T-cell (primary cell): ENCODE measurements around the gene NOC4L. TPM values are rescaled to one million over a fixed set of nuclear protein-coding genes. Genes with fewer than 3 reads are reported as not detected.
"Not testable (repeated sequence)": the region's sequence is repeated elsewhere in the genome, so short reads cannot be mapped to it uniquely, and the experiment has no call there.

Source experiments
- ATAC-seq, 4 experiments: fragments of 200-7000 bp in 3 of 4; fragments of 150-1000 bp in 1 of 4; cut with Tn5 transposase; replicated peaks in 1 of 4; 1 replicate in 3 of 4; 2 replicates in 1 of 4; pipeline ENCODE4 v1.10.0; 2021; ENCODE audit warnings: moderate library complexity in 3 of 4, mild to moderate bottlenecking in 2 of 4, moderate number of reproducible peaks in 1 of 4
- CTCF ChIA-PET, 2 donors: fragments of 300-600 bp; sonication (Branson Sonifier 250); formaldehyde crosslinking; loops; one replicate each; lab custom pipeline; 2022; ENCODE audit warnings: antibody characterized with exemption in 2 of 2; lab: Charles Lee
- POLR2A ChIA-PET, 2 donors: fragments of 300-600 bp; sonication (Branson Sonifier 250); formaldehyde crosslinking; loops; one replicate each; lab custom pipeline; 2022; ENCODE audit warnings: antibody characterized with exemption in 2 of 2; lab: Charles Lee
- DNase-seq, 35 experiments: peaks; one replicate each; pipeline versions ENCODE4 v3.0.0 to v3.0.0-alpha.2; 2013 to 2023
- H3K27ac ChIP-seq: one replicate; pipeline ENCODE4 v1.5.1; 2013; ENCODE audit warnings: low read length
- H3K27me3 ChIP-seq, 2 experiments: replicated peaks in 1 of 2; 1 replicate in 1 of 2; 2 replicates in 1 of 2; pipeline versions ENCODE4 v1.6.1 to v1.7.0; 2013; ENCODE audit warnings: low read length in 1 of 2, mixed read lengths in 1 of 2; ENCODE audit not compliant: control insufficient read depth in 2 of 2, insufficient read depth in 2 of 2; ENCODE audit errors: extremely low read depth in 1 of 2
- H3K36me3 ChIP-seq, 2 donors: 1 replicate in 1 of 2; 2 replicates in 1 of 2; pipeline versions ENCODE4 v1.6.1 to v1.7.0; 2013; ENCODE audit warnings: low read length in 1 of 2; ENCODE audit not compliant: control insufficient read depth in 2 of 2, insufficient read depth in 1 of 2; ENCODE audit errors: extremely low read depth in 1 of 2
- H3K4me1 ChIP-seq, 2 experiments: 1 replicate in 1 of 2; 2 replicates in 1 of 2; pipeline versions ENCODE4 v1.6.1 to v1.7.0; 2013; ENCODE audit warnings: low read length in 2 of 2, mixed read lengths in 1 of 2; ENCODE audit not compliant: insufficient read depth in 2 of 2, control insufficient read depth in 1 of 2; ENCODE audit errors: extremely low read depth in 1 of 2
- H3K4me3 ChIP-seq, 2 donors: 1 replicate in 1 of 2; 2 replicates in 1 of 2; pipeline versions ENCODE4 v1.5.1 to v1.7.0; 2013; ENCODE audit warnings: mild to moderate bottlenecking in 2 of 2, low read length in 1 of 2, moderate library complexity in 1 of 2; ENCODE audit not compliant: control insufficient read depth in 1 of 2; ENCODE audit errors: extremely low read depth in 1 of 2
- H3K9me3 ChIP-seq: 2 replicates; pipeline ENCODE4 v1.7.0; 2013
- H3K27ac Mint-ChIP-seq, 2 donors: one replicate each; pipeline ENCODE4 v1.8.0; 2020 to 2021; ENCODE audit warnings: mild to moderate bottlenecking in 2 of 2, mixed read lengths in 2 of 2
- H3K27me3 Mint-ChIP-seq, 2 donors: one replicate each; pipeline ENCODE4 v1.8.0; 2021 to 2022; ENCODE audit warnings: mixed read lengths in 2 of 2
- H3K36me3 Mint-ChIP-seq: one replicate; pipeline ENCODE4 v1.8.0; 2021; ENCODE audit warnings: mixed read lengths
- H3K4me1 Mint-ChIP-seq, 3 donors: one replicate each; pipeline ENCODE4 v1.8.0; 2020 to 2022; ENCODE audit warnings: mixed read lengths in 3 of 3, mild to moderate bottlenecking in 1 of 3
- H3K4me3 Mint-ChIP-seq, 3 donors: one replicate each; pipeline ENCODE4 v1.8.0; 2020 to 2022; ENCODE audit warnings: mild to moderate bottlenecking in 3 of 3, mixed read lengths in 3 of 3, moderate library complexity in 3 of 3
- H3K9me3 Mint-ChIP-seq, 3 donors: one replicate each; pipeline ENCODE4 v1.8.0; 2020 to 2022; ENCODE audit warnings: mixed read lengths in 3 of 3
- WGBS: methylation state at CpG from one replicate; pipeline ENCODE4 v1.1.5; 2013; ENCODE audit warnings: missing lambda C conversion rate; ENCODE audit not compliant: insufficient coverage; 5-methylcytosine and 5-hydroxymethylcytosine counted together
- total RNA-seq, 35 experiments: library from RNA in 6 of 35; stranded (reverse) in 6 of 35; fragments of 120-200 nt in 1 of 35; gene quantifications; one replicate each; pipeline versions ENCODE4 v1.2.1 to v1.2.4 and lab custom pipeline; 2013 to 2026

The NOC4L gene
- total RNA-seq, 5 donors from 2014 or later (not counting 1 experiment from before 2014, with no cell fraction given) = 14.6 to 28.9 (median 26.4) TPM

GRCh38 chr12:132145334-132145733 is 1.1 kb downstream of the NOC4L start:
- Histone ChIP-seq H3K27me3 (no peaks in the 10 kb centered on the region), H3K4me1 (peaks cover 11 to 48% of the 10 kb centered on the region in 2 experiments), H3K4me3 (peak overlapping the region; percentile 75 to 80), H3K27ac (peak overlapping the region; percentile 65), H3K36me3 (peaks cover 8 to 47% of the 10 kb centered on the region in 2 donors), H3K9me3 (no peaks in the 10 kb centered on the region)
- 91% methylated on average over 7 of the region's 7 CpGs for WGBS
- ATAC-seq (no peak), DNase-seq (no peak)
- Mint-ChIP-seq H3K9me3 (no peaks in the 10 kb centered on the region), H3K27me3 (peaks cover 0 to 2% of the 10 kb centered on the region in 2 donors), H3K27ac (peak overlapping the region; percentile 63 to 75), H3K4me1 (peaks cover 29 to 37% (median 31%) of the 10 kb centered on the region in 3 donors), H3K4me3 (peak overlapping the region; percentile 86 to 92 (median 88)), H3K36me3 (peaks cover 5% of the 10 kb centered on the region)
- CTCF ChIA-PET = interaction anchor here in 1 of 2 donors (0.8 kb wide), 1 partner anchor 8 kb away, joined by 3 read pairs; no protein-coding TSS in a partner anchor
- POLR2A ChIA-PET = no interaction called here

GRCh38 chr12:132146098-132146497 is 1.8 kb downstream of the NOC4L start:
- CTCF ChIA-PET = no interaction called here
- H3K27me3 ChIP-seq = no peaks in the 10 kb centered on the region
- POLR2A ChIA-PET = no interaction called here
- Mint-ChIP-seq H3K27me3 (peaks cover 0 to 2% of the 10 kb centered on the region in 2 donors), H3K27ac (peak overlapping the region; percentile 65 to 66), H3K4me3 (peak overlapping the region; percentile 58 to 92 (median 88)), H3K9me3 (no peaks in the 10 kb centered on the region), H3K4me1 (peaks cover 29 to 37% (median 31%) of the 10 kb centered on the region in 3 donors), H3K36me3 (peaks cover 5% of the 10 kb centered on the region)
- peaks cover under 1 to 39% of the 10 kb centered on the region in 2 donors for H3K36me3 ChIP-seq
- no peak overlapping the region for H3K27ac ChIP-seq
- DNase-seq = no peak
- H3K4me1 ChIP-seq = peaks cover 11 to 45% of the 10 kb centered on the region in 2 experiments
- H3K4me3 ChIP-seq = no peak overlapping the region
- 95% methylated on average over 19 of the region's 24 CpGs for WGBS
- no peak for ATAC-seq
- H3K9me3 ChIP-seq = no peaks in the 10 kb centered on the region

- CTCF ChIA-PET = no interaction called here
- Mint-ChIP-seq H3K27me3 (peaks cover 0 to 2% of the 10 kb centered on the region in 2 donors), H3K4me3 (peak overlapping the region; percentile 13 to 88 (median 58)), H3K36me3 (peaks cover 5% of the 10 kb centered on the region), H3K9me3 (no peaks in the 10 kb centered on the region), H3K27ac (no peak overlapping the region), H3K4me1 (peaks cover 29 to 37% (median 31%) of the 10 kb centered on the region in 3 donors)
- POLR2A ChIA-PET = no interaction called here
- peaks cover 11 to 42% of the 10 kb centered on the region in 2 experiments for H3K4me1 ChIP-seq
- H3K27ac ChIP-seq = no peak overlapping the region
- 93% methylated on average over 19 of the region's 19 CpGs for WGBS
- no peak for ATAC-seq
- H3K9me3 ChIP-seq = no peaks in the 10 kb centered on the region
- no peak overlapping the region for H3K4me3 ChIP-seq
- H3K36me3 ChIP-seq = peaks cover 4 to 36% of the 10 kb centered on the region in 2 donors
- DNase-seq = no peak
- H3K27me3 ChIP-seq = no peaks in the 10 kb centered on the region
These were observed 2.6 kb downstream of the NOC4L start for GRCh38 chr12:132146772-132147422.

- H3K9me3 Mint-ChIP-seq = no peaks in the 10 kb centered on the region
- DNase-seq (no peak), ATAC-seq (no peak)
- no peak overlapping the region for H3K27ac Mint-ChIP-seq
- H3K27me3 Mint-ChIP-seq = peaks cover 0 to 2% of the 10 kb centered on the region in 2 donors
- no peaks in the 10 kb centered on the region for H3K27me3 ChIP-seq
- H3K4me3 Mint-ChIP-seq = no peak overlapping the region
- ChIA-PET CTCF (no interaction called here), POLR2A (no interaction called here)
- peaks cover 11 to 35% of the 10 kb centered on the region in 2 experiments for H3K4me1 ChIP-seq
- WGBS = 95% methylated on average over 38 of the region's 38 CpGs
- no peak overlapping the region for H3K4me3 ChIP-seq
- H3K4me1 Mint-ChIP-seq = peaks cover 26 to 32% (median 29%) of the 10 kb centered on the region in 3 donors
- H3K36me3 ChIP-seq = peaks cover 4 to 38% of the 10 kb centered on the region in 2 donors
- peaks cover 5% of the 10 kb centered on the region for H3K36me3 Mint-ChIP-seq
- no peak overlapping the region for H3K27ac ChIP-seq
- H3K9me3 ChIP-seq = no peaks in the 10 kb centered on the region
These were observed 3.4 kb downstream of the NOC4L start for GRCh38 chr12:132147423-132148367.

- peaks cover 5% of the 10 kb centered on the region for H3K36me3 Mint-ChIP-seq
- CTCF ChIA-PET = no interaction called here
These were observed 4.2 kb downstream of the NOC4L start for GRCh38 chr12:132148368-132149045.

GRCh38 chr12:132149526-132149925 is 5.3 kb downstream of the NOC4L start:
- H3K36me3 ChIP-seq = peaks cover 4 to 38% of the 10 kb centered on the region in 2 donors
- no CpG with 5 or more reads among the region's 32 CpGs for WGBS
- H3K27ac ChIP-seq, H3K27me3 ChIP-seq, POLR2A ChIA-PET, CTCF ChIA-PET, DNase-seq, H3K9me3 ChIP-seq, H3K4me3 ChIP-seq, H3K27ac Mint-ChIP-seq, H3K9me3 Mint-ChIP-seq, H3K27me3 Mint-ChIP-seq, ATAC-seq, H3K4me3 Mint-ChIP-seq, H3K36me3 Mint-ChIP-seq: not testable (repeated sequence)
- peaks cover 18 to 23% (median 19%) of the 10 kb centered on the region in 3 donors for H3K4me1 Mint-ChIP-seq
- H3K4me1 ChIP-seq = peaks cover 9 to 37% of the 10 kb centered on the region in 2 experiments

More at GRCh38 chr12:132148368-132149045, 4.2 kb downstream of the NOC4L start:
- no peak overlapping the region for H3K4me3 ChIP-seq
- peaks cover 4 to 38% of the 10 kb centered on the region in 2 donors for H3K36me3 ChIP-seq
- no peaks in the 10 kb centered on the region for H3K9me3 ChIP-seq
- peaks cover 9 to 28% of the 10 kb centered on the region in 2 experiments for H3K4me1 ChIP-seq
- H3K27me3 ChIP-seq = no peaks in the 10 kb centered on the region
- WGBS = 87% methylated on average over 4 of the region's 41 CpGs
- no peak overlapping the region for H3K4me3 Mint-ChIP-seq
- POLR2A ChIA-PET = no interaction called here
- peaks cover 0 to 2% of the 10 kb centered on the region in 2 donors for H3K27me3 Mint-ChIP-seq
- ATAC-seq (no peak), DNase-seq (no peak)
- no peak overlapping the region for H3K27ac Mint-ChIP-seq
- H3K9me3 Mint-ChIP-seq = no peaks in the 10 kb centered on the region
- no peak overlapping the region for H3K27ac ChIP-seq
- peaks cover 21 to 26% (median 24%) of the 10 kb centered on the region in 3 donors for H3K4me1 Mint-ChIP-seq
